IMR-90 (cell line): ENCODE measurements around the gene TPX2. TPM values are rescaled to one million over a fixed set of nuclear protein-coding genes. Genes with fewer than 3 reads are reported as not detected.

Source experiments
- ATAC-seq: fragments of 200-7000 bp; cut with Tn5 transposase; 2 replicates; pipeline ENCODE4 v1.9.1; 2020; ENCODE audit warnings: low read depth, mild to moderate bottlenecking, moderate library complexity
- BruUV-seq: library from RNA; stranded (reverse); fragments of 400-500 nt; replicated peaks from 2 replicates; lab custom pipeline; 2021; lab: Mats Ljungman, UMichigan
- CTCF ChIA-PET: fragments of 300-600 bp; formaldehyde crosslinking; extraction: SDS; loops from one replicate; lab custom pipeline; 2021; ENCODE audit warnings: antibody characterized with exemption; lab: Yijun Ruan, JAX
- POLR2A ChIA-PET: fragments of 300-600 bp; sonication (Branson Sonifier 250); formaldehyde crosslinking; loops from one replicate; lab custom pipeline; 2022; ENCODE audit warnings: antibody characterized with exemption; ENCODE audit not compliant: unreplicated experiment; lab: Charles Lee
- DNase-seq: peaks from one replicate; pipeline ENCODE4 v3.0.0; 2013
- H2AFZ ChIP-seq: replicated peaks from 2 replicates; pipeline ENCODE3; 2013; ENCODE audit warnings: low read length, mild to moderate bottlenecking; ENCODE audit not compliant: poor library complexity
- H2AK5ac ChIP-seq: 2 replicates; pipeline ENCODE4 v1.6.1; 2013; ENCODE audit warnings: low read depth, low read length, inconsistent platforms
- H2AK9ac ChIP-seq: replicated peaks from 2 replicates; pipeline ENCODE3; 2013; ENCODE audit warnings: mild to moderate bottlenecking, low read depth, low read length, moderate library complexity; ENCODE audit not compliant: poor library complexity
- H2BK120ac ChIP-seq: 2 replicates; pipeline ENCODE4 v1.6.1; 2013; ENCODE audit warnings: low read depth, low read length, inconsistent platforms
- H2BK15ac ChIP-seq: 3 replicates; pipeline ENCODE4 v1.6.1; 2013; ENCODE audit warnings: low read depth, low read length, inconsistent platforms
- H2BK20ac ChIP-seq: 2 replicates; pipeline ENCODE4 v1.6.1; 2013; ENCODE audit warnings: low read depth, mild to moderate bottlenecking, inconsistent platforms, low read length, moderate library complexity
- H2BK5ac ChIP-seq: 2 replicates; pipeline ENCODE4 v1.6.1; 2013; ENCODE audit warnings: mild to moderate bottlenecking, low read depth, low read length, inconsistent platforms; ENCODE audit not compliant: poor library complexity, severe bottlenecking
- H3K14ac ChIP-seq: replicated peaks from 2 replicates; pipeline ENCODE4 v1.6.1; 2013; ENCODE audit warnings: low read depth, low read length, inconsistent platforms
- H3K18ac ChIP-seq: 2 replicates; pipeline ENCODE4 v1.6.1; 2013; ENCODE audit warnings: low read depth, low read length, control low read depth
- H3K23ac ChIP-seq: 2 replicates; pipeline ENCODE4 v1.6.1; 2013; ENCODE audit warnings: low read depth, low read length, inconsistent platforms
- H3K27ac ChIP-seq: 2 replicates; pipeline ENCODE4 v1.5.1; 2013; ENCODE audit warnings: mild to moderate bottlenecking, control low read depth, low read length; ENCODE audit not compliant: insufficient read depth
- H3K27me3 ChIP-seq: 2 replicates; pipeline ENCODE4 v1.6.1; 2013; ENCODE audit warnings: low read length; ENCODE audit not compliant: control insufficient read depth, insufficient read depth
- H3K36me3 ChIP-seq: 2 replicates; pipeline ENCODE4 v1.6.1; 2013; ENCODE audit warnings: low read length, mixed read lengths; ENCODE audit not compliant: control insufficient read depth, insufficient read depth
- H3K4ac ChIP-seq: 2 replicates; pipeline ENCODE4 v1.6.1; 2013; ENCODE audit warnings: low read depth, low read length, inconsistent platforms
- H3K4me1 ChIP-seq: 2 replicates; pipeline ENCODE4 v1.6.1; 2013; ENCODE audit warnings: low read length, mixed read lengths; ENCODE audit not compliant: control insufficient read depth, insufficient read depth
- H3K4me2 ChIP-seq: 2 replicates; pipeline ENCODE4 v1.6.1; 2013; ENCODE audit warnings: low read depth, mild to moderate bottlenecking, control low read depth, low read length, moderate library complexity
- H3K4me3 ChIP-seq: 2 replicates; pipeline ENCODE4 v1.5.1; 2013; ENCODE audit warnings: low read depth, mild to moderate bottlenecking, control low read depth, low read length, moderate library complexity; ENCODE audit not compliant: insufficient read depth
- H3K56ac ChIP-seq: 2 replicates; pipeline ENCODE4 v1.6.1; 2013; ENCODE audit warnings: low read length, inconsistent platforms; ENCODE audit not compliant: insufficient read depth; ENCODE audit errors: extremely low read depth
- H3K79me1 ChIP-seq, 2 experiments: 2 replicates each; pipeline ENCODE4 v1.6.1; 2013; ENCODE audit warnings: low read length in 2 of 2, inconsistent platforms in 1 of 2, low read depth in 1 of 2
- H3K9ac ChIP-seq: 2 replicates; pipeline ENCODE4 v1.6.1; 2013; ENCODE audit warnings: low read depth, low read length, control low read depth
- H3K9me1 ChIP-seq: 2 replicates; pipeline ENCODE4 v1.6.1; 2013; ENCODE audit warnings: low read length, inconsistent platforms; ENCODE audit not compliant: insufficient read depth
- H3K9me3 ChIP-seq: 2 replicates; pipeline ENCODE4 v1.6.1; 2013; ENCODE audit warnings: low read length; ENCODE audit not compliant: control insufficient read depth, insufficient read depth
- H4K20me1 ChIP-seq: 2 replicates; pipeline ENCODE4 v1.6.1; 2013; ENCODE audit warnings: low read length, inconsistent platforms; ENCODE audit not compliant: insufficient read depth
- H4K5ac ChIP-seq: 2 replicates; pipeline ENCODE4 v1.6.1; 2013; ENCODE audit warnings: mild to moderate bottlenecking, low read depth, low read length, control low read depth
- H4K8ac ChIP-seq, 2 experiments: 2 replicates each; pipeline ENCODE4 v1.6.1; 2013; ENCODE audit warnings: low read depth in 2 of 2, low read length in 2 of 2, control low read depth in 1 of 2, inconsistent platforms in 1 of 2
- H4K91ac ChIP-seq: 2 replicates; pipeline ENCODE4 v1.6.1; 2013; ENCODE audit warnings: low read depth, low read length, inconsistent platforms; ENCODE audit not compliant: insufficient read depth
- RCOR1 ChIP-seq: IDR thresholded peaks from 2 replicates; pipeline ENCODE4 v1.6.1; 2012; ENCODE audit warnings: mild to moderate bottlenecking, low read length, improper control_type of control experiment; ENCODE audit not compliant: insufficient replicate concordance
- WGBS, 2 experiments: methylation state at CpG; one replicate each; pipeline versions ENCODE4 v1.1.5 to v1.1.7; 2013; ENCODE audit warnings: missing lambda C conversion rate in 2 of 2; ENCODE audit not compliant: insufficient read length in 1 of 2; ENCODE audit errors: extremely low coverage in 2 of 2; 5-methylcytosine and 5-hydroxymethylcytosine counted together
- dilution Hi-C: fragments of 300-500 bp; cut with HindIII; formaldehyde crosslinking; loops from one replicate; pipeline ENCODE4 v1.14.3; 2018; ENCODE audit warnings: low sequenced_read_pairs; ENCODE audit not compliant: unreplicated experiment
- in situ Hi-C: fragments of 300-500 bp; cut with MboI; formaldehyde crosslinking; loops from 3 replicates; pipeline ENCODE4 v1.14.3; 2019; ENCODE audit warnings: low sequenced_read_pairs, inconsistent platforms, mixed read lengths
- intact Hi-C: fragments of 100-400 bp; cut with micrococcal nuclease; formaldehyde crosslinking; loops from 2 replicates; pipeline ENCODE4 v1.10.0; 2022
- polyA plus RNA-seq, 3 experiments: library from polyadenylated mRNA; depleted of rRNA; stranded (reverse); fragments of >200 nt; gene quantifications; 2 replicates each; pipeline ENCODE4 v1.2.3, GENCODE V29; 2012; ENCODE audit warnings: low replicate concordance in 1 of 3
- total RNA-seq: library from RNA; depleted of rRNA; stranded (reverse); fragments of >200 nt; gene quantifications from 2 replicates; pipeline ENCODE4 v1.2.3, GENCODE V29; 2012

The TPX2 gene
- total and polyA plus RNA-seq, 2 of the 4 experiments (the other 2 are of a cell fraction) = 28.5 to 72.2 TPM

GRCh38 chr20:31708736-31709534 lies 30.2 kb upstream of the TPX2 start:
- BruUV-seq = no TSS peak
- peaks cover 21% of the 10 kb centered on the region for H3K36me3 ChIP-seq

More at GRCh38 chr20:31708736-31709534, 30.2 kb upstream of the TPX2 start:
- Histone ChIP-seq H3K18ac (no peak overlapping the region), H3K79me1 (peaks cover 46 to 85% of the 10 kb centered on the region in 2 experiments), H2BK20ac (no peak overlapping the region), H2BK120ac (no peak overlapping the region), H3K14ac (no peak overlapping the region), H3K9me3 (no peaks in the 10 kb centered on the region), H4K5ac (no peak overlapping the region), H3K56ac (no peak overlapping the region), H2BK15ac (no peak overlapping the region), H3K4me2 (no peak overlapping the region), H2AFZ (no peak overlapping the region), H2BK5ac (no peak overlapping the region), H3K4ac (no peak overlapping the region), H3K27me3 (no peaks in the 10 kb centered on the region), H3K23ac (no peak overlapping the region), H3K4me3 (no peak overlapping the region), H2AK9ac (no peak overlapping the region), H4K91ac (no peak overlapping the region), H3K9ac (no peak overlapping the region), H4K20me1 (no peaks in the 10 kb centered on the region), H3K9me1 (peaks cover 37% of the 10 kb centered on the region), H4K8ac (no peak overlapping the region), H3K27ac (no peak overlapping the region), H2AK5ac (no peak overlapping the region), H3K4me1 (peaks cover 19% of the 10 kb centered on the region)
- dilution Hi-C loops = no loop called here
- ATAC-seq (no peak), DNase-seq (no peak)
- ChIA-PET CTCF (no interaction called here), POLR2A (no interaction called here)
- WGBS, 2 experiments = no CpG with 5 or more reads among the region's 11 CpGs
- intact Hi-C loops = no loop called here
- in situ Hi-C loops = no loop called here
- TF ChIP-seq RCOR1 = no peak
